ENCODE measurements around the gene TRIO.
"Not testable (repeated sequence)": the region's sequence is repeated elsewhere in the genome, so short reads cannot be mapped to it uniquely, and the experiment has no call there.

Gene TRIO

GRCh38 chr5:14142827-14143545 is at the start of gene TRIO:
TRIO (plus strand) TSS chr5:14143342; CDS start chr5:14143726, 384 bp downstream.
- peak; percentile 83 for DNase-seq (ENCODE audit: low spot score)

DNA sequence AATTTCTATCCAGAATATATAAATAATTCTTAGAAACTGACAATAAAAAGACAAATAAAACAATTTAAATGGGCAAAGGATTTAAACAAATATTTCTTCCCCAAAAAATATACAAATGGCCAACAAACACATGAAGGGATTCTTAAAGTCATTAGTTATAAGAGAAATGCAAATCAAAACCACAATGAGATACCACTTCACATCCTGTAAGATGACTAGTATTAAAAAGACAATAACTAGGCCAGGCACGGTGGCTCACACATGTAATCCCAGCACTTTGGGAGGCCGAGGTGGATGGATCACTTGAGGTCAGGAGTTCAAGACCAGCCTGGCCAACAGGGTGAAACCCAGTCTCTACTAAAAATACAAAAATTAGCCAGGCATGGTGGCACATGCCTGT is 45.8 kb upstream of the TRIO start:
- DNase-seq (ENCODE audit: low spot score): not testable (repeated sequence)

DNA sequence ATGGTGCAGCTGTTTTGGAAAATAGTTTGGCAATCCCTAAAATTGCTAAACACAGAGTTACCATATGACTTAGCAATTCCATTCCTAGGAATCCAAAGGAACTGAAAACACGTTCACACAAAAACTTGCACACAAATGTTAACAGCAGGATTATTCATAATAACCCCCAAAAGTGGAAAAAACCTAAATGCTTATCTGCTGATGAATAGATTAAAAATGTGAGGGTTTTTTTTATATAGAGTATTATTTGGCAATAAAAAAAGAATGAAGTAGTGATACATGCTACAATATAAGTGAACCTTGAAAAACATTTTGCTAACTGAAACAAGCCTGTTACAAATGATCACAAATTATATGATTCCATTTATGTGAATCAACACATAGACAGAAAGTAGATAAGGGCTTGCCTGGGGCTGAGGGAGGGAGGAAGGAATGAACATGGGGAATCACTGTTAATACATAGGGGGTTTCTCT is 45.1 kb upstream of the TRIO start:
- DNase-seq (ENCODE audit: low spot score): no peak

GRCh38 chr5:14100281-14100680 is 42.9 kb upstream of the TRIO start:
- no peak for DNase-seq (ENCODE audit: low spot score)

DNA sequence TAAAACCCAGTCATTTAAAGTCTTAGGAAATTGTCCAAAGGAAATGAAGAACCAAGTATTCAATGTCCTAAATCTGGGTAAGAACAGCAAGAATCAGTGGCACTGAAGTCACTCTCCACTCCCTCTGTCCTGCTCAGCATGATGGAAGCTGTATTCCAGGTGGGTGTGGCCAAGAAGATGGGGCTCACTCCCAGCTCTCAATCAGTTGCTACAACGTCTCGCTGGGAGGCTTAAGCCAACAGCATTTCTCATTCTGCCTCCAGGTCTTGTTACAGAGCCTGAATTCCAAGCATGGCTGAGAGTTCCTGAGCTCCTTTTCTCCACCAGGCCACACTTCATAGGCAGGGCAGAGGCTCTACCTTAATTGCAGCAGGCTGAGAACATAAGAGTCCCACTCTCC is 41.2 kb upstream of the TRIO start:
- DNase-seq (ENCODE audit: low spot score): no peak

GRCh38 chr5:14102666-14103065 is 40.5 kb upstream of the TRIO start:
- no peak for DNase-seq (ENCODE audit: low spot score)

GRCh38 chr5:14105718-14106410 is 37.3 kb upstream of the TRIO start:
- peak; percentile 88 for DNase-seq (ENCODE audit: low spot score)

GRCh38 chr5:14107536-14107935 is 35.6 kb upstream of the TRIO start:
- no peak for DNase-seq (ENCODE audit: low spot score)

- peak; percentile 89 for DNase-seq (ENCODE audit: low spot score)
Measured at GRCh38 chr5:14108170-14108996, 34.8 kb upstream of the TRIO start.

GRCh38 chr5:14109041-14109747 is 33.9 kb upstream of the TRIO start:
- DNase-seq (ENCODE audit: low spot score): peak; percentile 30

DNA sequence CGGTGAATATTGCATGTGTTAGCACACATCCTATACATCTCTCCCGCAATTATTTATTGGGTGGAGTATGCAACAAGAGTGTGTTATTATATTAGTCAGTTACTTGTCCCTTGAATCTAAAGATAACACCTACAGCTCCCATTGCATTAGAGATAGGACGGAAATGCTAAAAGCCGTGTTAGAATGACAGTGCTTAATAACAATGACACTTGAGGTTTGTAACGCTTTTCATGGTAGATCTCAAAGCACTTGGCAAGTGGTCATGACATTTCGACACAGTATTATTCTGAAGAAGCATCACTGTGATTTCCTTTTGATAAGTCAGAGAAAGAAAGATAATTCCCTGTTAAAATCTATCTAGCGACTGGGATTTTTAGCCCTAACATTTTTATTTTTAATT is 33.4 kb upstream of the TRIO start:
- no peak for DNase-seq (ENCODE audit: low spot score)

- no peak for DNase-seq (ENCODE audit: low spot score)
Measured at GRCh38 chr5:14110196-14110595, 32.9 kb upstream of the TRIO start.

DNA sequence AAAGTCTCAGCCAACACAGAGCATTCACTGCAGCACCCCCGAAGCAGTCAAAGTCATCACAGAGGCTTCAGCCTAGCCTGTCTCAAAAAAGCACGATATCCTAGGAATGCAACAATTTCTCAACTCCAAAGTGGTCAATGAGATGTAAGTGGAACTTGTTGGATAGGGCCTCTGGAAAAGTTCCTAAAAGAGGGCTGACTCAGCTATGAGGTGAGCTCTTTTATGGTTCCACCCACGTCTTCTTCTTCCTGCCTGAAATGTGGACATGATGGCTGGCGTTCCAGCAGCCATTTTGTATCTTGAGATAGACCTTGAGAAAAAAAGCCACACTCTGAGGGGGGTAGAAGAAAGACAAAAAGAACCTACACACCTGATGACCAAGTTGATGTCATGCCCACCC is 32.5 kb upstream of the TRIO start:
- no peak for DNase-seq (ENCODE audit: low spot score)

DNA sequence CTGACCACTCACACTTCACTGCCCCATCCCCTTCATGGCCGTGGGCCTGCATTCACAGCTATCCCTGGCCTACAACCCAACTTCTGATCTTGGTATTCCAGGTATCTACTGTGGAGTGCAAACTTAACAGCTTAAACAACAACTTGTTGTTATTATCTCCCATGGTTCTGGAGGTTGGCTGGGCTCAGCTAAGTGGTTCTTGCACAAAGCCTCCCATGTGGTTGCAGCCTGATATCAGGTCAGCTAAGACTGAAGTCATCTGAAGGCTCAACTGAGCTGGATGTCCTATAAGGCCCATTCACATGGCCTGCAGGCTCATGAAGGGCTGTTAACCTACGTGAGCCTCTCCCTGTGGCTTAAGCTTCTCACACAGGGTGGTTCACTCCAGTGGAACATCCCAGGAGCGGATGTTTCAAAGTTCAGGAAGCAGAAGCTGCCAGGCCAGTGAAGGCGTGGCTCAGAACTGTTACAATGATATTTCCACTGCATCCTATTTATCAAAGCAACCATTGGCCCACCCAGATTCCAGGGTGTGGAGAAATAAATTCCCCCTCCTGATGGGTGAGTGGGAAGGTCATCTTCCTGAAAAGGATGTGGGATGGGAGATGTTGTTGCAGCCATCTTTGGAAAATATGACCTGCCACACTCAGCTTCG is 30.0 kb upstream of the TRIO start:
- peak; percentile 33 for DNase-seq (ENCODE audit: low spot score)

GRCh38 chr5:14114615-14115251 is 28.4 kb upstream of the TRIO start:
- no peak for DNase-seq (ENCODE audit: low spot score)

GRCh38 chr5:14115323-14115895 is 27.7 kb upstream of the TRIO start:
- no peak for DNase-seq (ENCODE audit: low spot score)

DNA sequence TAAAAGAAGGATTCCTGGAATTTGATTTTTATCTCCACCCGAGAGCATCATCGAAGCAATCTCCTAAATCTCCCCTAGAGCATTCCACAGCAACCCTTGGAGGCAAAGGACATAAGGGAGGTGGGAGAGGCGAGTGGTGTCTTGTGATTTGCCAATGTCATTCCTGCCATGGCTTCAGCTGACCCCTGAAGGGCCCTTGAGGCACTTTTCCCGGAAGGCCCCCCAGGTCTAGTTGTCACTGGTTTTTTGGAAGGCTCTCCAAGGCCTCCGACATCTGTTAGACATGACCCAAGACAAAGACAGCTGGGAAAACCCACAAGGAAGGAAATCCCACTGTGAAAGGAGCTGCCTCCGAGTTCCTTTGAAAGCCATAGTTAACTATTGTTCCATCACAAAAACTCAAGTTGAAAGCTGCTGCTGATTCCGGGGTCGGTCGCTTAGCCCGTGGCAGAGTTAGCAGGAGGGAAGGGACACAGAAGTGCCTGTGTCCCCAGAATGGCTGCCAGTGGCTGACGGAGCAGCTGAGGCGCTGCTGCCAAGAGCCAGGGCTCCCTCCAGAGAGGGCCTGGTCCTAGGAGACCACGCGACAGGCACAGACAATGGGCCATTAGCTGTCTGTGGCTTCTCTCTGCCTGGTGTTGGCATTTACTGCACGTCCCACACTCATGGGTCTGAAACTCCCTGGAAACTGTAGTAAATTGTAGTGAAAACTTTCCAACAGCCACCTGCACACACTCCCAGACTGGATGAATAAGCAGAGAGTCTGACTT is 24.4 kb upstream of the TRIO start:
- DNase-seq (ENCODE audit: low spot score): no peak

- no peak for DNase-seq (ENCODE audit: low spot score)
Measured at GRCh38 chr5:14120176-14120575, 23.0 kb upstream of the TRIO start.

DNA sequence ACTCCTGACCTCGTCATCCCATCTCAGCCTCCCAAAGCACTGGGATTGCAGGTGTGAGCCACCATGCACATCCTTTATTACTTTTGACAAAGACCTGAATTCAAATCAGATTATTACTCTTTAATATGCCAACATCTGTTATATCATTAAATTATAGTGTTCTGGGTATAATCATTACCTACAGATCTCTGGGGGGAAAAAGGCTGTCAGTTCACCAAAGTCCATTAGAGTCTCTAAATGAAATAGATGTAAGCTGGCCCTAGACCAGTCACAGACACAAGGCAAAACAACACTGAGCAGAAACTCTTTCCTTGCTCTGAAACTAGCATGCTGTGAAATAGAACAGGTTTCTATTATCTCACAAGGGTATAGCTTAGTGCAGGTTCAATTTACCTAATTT is 21.6 kb upstream of the TRIO start:
- no peak for DNase-seq (ENCODE audit: low spot score)

DNA sequence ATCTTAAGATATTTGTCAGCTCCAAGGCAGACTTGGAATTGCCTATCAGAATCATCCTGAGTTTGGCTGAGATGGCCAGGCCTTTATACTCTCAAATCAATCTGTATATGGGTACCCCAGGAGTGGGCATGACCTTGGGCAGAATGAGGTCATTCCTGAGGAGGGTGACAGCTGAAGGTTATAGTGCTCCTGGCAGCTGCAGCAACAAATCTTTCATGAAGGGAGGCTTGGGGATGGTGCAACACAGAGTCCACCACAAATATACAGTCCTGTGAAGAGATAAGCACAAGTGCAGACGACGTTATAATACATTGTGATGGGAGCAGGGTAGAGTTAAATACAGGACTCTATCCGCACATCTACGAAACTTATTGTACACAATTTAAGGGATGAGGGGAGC is 21.1 kb upstream of the TRIO start:
- no peak for DNase-seq (ENCODE audit: low spot score)

All from kidney capillary endothelial cell (primary cell).